Stimulated activated CD4-positive, alpha-beta T cell treated with anti-CD3 and anti-CD28 coated beads, Interleukin-12 subunit alpha, Interleukin-12 subunit beta, amount 100 ng/mL, for 48 hours (primary cell): Measurements from ENCODE around the gene FIGNL2.

ENCODE experiments used
- DNase-seq, 3 donors: peaks; one replicate each; pipeline ENCODE4 v3.0.0-alpha.2; 2020; ENCODE audit warnings: low read depth in 2 of 3, low spot score in 1 of 3

The FIGNL2 gene

DNA sequence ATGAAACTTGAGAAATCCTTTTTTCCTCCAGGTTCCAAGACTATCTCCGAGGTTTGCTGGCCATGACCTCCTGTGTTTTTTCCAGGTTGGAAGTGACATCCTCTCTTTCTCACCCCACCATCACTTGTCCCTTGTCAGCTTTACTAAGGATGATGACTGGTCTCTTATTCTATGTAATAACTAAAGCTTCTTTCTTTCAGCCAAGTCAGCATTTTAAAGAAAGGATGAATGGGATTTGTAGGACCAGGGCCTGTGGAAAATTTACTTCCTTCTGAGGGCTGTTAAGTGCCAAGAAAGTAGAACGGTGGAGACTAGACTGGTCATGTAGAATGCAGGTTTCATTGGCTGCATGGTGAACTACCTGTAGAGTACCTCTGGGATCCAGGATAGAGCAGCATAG is 73.6 kb downstream of the FIGNL2 start:
- no peak for DNase-seq

- no peak for DNase-seq
These were observed 75.2 kb downstream of the FIGNL2 start for GRCh38 chr12:51773145-51773869.

DNA sequence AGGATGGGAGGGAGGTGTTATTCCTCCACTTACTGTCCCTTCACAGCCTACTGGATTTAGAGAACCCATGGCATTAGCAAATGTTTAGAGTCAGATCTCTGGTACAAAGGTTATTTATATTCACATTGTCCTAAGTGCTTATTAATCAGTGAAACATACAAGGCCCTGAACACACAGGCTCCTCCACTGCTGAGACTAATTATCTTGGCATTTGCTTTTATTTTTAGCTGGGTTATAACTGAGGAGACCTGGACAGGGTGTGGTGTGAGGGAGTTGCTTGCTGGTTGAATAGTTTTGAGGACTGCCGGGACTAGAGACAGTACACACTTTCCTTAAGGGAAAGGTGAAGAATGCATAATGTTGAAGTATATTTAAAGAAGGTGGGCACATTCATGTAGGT is 77.5 kb downstream of the FIGNL2 start:
- no peak for DNase-seq
